ENCODE results near the gene COL27A1. TPM values are rescaled to one million over a fixed set of nuclear protein-coding genes. Genes with fewer than 3 reads are reported as not detected.

COL27A1 gene
- total RNA-seq, 1 experiment from 2014 or later = 20.1 TPM

DNA sequence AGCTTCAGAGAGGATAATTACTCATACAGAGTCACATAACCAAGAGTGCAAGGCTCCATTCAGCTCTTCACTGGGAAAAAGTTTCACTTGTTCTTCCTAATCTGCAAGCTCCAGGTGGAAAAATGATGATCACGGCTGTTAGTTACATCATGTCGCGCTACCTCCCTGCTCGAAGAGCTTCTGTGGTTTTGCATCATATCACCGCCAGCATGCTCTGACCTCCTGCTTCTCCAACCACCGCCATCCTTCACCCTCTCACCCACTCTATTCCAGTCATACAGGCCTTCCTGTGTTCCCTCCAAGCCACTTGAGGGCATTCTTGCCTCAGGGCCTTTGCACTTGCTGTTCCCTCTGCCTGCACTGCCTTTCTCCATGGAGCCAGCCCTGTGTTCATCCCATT lies 47.1 kb downstream of the COL27A1 start:
- Mint-ChIP-seq H3K9me3 (ENCODE audit: low read depth, unreplicated experiment) (no peaks in the 10 kb centered on the region), H3K4me1 (ENCODE audit: low read depth, unreplicated experiment) (no peaks in the 10 kb centered on the region), H3K36me3 (ENCODE audit: insufficient read depth, unreplicated experiment) (no peaks in the 10 kb centered on the region), H3K4me3 (ENCODE audit: low read depth, unreplicated experiment) (no peak overlapping the region), H3K27ac (ENCODE audit: unreplicated experiment) (no peak overlapping the region), H3K27me3 (ENCODE audit: unreplicated experiment) (no peaks in the 10 kb centered on the region)
- CTCF ChIA-PET = no interaction called here
- no peak for DNase-seq
- no TSS peak for BruUV-seq (replicated peaks)
- TF ChIP-seq, protein P1, sequence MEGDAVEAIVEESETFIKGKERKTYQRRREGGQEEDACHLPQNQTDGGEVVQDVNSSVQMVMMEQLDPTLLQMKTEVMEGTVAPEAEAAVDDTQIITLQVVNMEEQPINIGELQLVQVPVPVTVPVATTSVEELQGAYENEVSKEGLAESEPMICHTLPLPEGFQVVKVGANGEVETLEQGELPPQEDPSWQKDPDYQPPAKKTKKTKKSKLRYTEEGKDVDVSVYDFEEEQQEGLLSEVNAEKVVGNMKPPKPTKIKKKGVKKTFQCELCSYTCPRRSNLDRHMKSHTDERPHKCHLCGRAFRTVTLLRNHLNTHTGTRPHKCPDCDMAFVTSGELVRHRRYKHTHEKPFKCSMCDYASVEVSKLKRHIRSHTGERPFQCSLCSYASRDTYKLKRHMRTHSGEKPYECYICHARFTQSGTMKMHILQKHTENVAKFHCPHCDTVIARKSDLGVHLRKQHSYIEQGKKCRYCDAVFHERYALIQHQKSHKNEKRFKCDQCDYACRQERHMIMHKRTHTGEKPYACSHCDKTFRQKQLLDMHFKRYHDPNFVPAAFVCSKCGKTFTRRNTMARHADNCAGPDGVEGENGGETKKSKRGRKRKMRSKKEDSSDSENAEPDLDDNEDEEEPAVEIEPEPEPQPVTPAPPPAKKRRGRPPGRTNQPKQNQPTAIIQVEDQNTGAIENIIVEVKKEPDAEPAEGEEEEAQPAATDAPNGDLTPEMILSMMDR (IDR thresholded peaks at IDR 0.05; ENCODE audit: unreplicated experiment) = no peak
- intact Hi-C loops (cut with micrococcal nuclease; ENCODE audit: unreplicated experiment) = no loop called here

GRCh38 chr9:114202849-114203248 lies 47.5 kb downstream of the COL27A1 start:
- CTCF ChIA-PET = no interaction called here
- TF ChIP-seq, protein P1 (IDR thresholded peaks at IDR 0.05; ENCODE audit: unreplicated experiment) = no peak
- Mint-ChIP-seq H3K27ac (ENCODE audit: unreplicated experiment) (no peak overlapping the region), H3K36me3 (ENCODE audit: insufficient read depth, unreplicated experiment) (no peaks in the 10 kb centered on the region), H3K4me3 (ENCODE audit: low read depth, unreplicated experiment) (no peak overlapping the region), H3K27me3 (ENCODE audit: unreplicated experiment) (no peaks in the 10 kb centered on the region), H3K9me3 (ENCODE audit: low read depth, unreplicated experiment) (no peaks in the 10 kb centered on the region), H3K4me1 (ENCODE audit: low read depth, unreplicated experiment) (no peaks in the 10 kb centered on the region)
- no TSS peak for BruUV-seq (replicated peaks)
- no peak for DNase-seq
- intact Hi-C loops (cut with micrococcal nuclease; ENCODE audit: unreplicated experiment) = no loop called here

- no peaks in the 10 kb centered on the region for H3K9me3 Mint-ChIP-seq (ENCODE audit: low read depth, unreplicated experiment)
- BruUV-seq (replicated peaks) = no TSS peak
- no peak overlapping the region for H3K4me3 Mint-ChIP-seq (ENCODE audit: low read depth, unreplicated experiment)
- TF ChIP-seq, protein P1 (IDR thresholded peaks at IDR 0.05; ENCODE audit: unreplicated experiment) = no peak
- H3K27me3 Mint-ChIP-seq (ENCODE audit: unreplicated experiment) = no peaks in the 10 kb centered on the region
- DNase-seq = no peak
- no peak overlapping the region for H3K27ac Mint-ChIP-seq (ENCODE audit: unreplicated experiment)
- no peaks in the 10 kb centered on the region for H3K4me1 Mint-ChIP-seq (ENCODE audit: low read depth, unreplicated experiment)
- H3K36me3 Mint-ChIP-seq (ENCODE audit: insufficient read depth, unreplicated experiment) = no peaks in the 10 kb centered on the region
- CTCF ChIA-PET = no interaction called here
- intact Hi-C loops (cut with micrococcal nuclease; ENCODE audit: unreplicated experiment) = no loop called here
These were observed 48.2 kb downstream of the COL27A1 start for GRCh38 chr9:114203410-114204140.

DNA sequence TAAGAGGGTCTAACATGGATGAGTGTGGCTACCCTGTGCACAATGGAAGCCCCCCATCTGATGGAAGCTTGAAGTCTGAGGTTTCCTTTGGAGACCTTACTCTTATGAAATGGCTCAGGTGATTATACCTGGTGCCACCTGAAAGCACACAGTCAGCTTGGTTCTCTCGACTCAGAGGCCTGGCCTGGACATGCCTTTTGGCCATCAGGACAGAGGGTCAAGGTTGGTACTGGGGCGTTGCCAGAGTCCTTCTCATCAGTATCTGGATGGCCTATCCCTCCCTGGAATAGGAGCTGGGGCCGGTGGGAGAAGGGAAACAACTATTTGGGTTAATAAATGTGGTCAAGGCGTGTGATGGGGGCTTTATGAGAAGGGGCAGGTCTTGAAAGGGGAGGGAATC lies 48.9 kb downstream of the COL27A1 start:
- Mint-ChIP-seq H3K4me3 (ENCODE audit: low read depth, unreplicated experiment) (no peak overlapping the region), H3K27ac (ENCODE audit: unreplicated experiment) (no peak overlapping the region), H3K27me3 (ENCODE audit: unreplicated experiment) (no peaks in the 10 kb centered on the region), H3K9me3 (ENCODE audit: low read depth, unreplicated experiment) (no peaks in the 10 kb centered on the region), H3K36me3 (ENCODE audit: insufficient read depth, unreplicated experiment) (no peaks in the 10 kb centered on the region), H3K4me1 (ENCODE audit: low read depth, unreplicated experiment) (no peaks in the 10 kb centered on the region)
- intact Hi-C loops (cut with micrococcal nuclease; ENCODE audit: unreplicated experiment) = no loop called here
- CTCF ChIA-PET = no interaction called here
- TF ChIP-seq, protein P1 (IDR thresholded peaks at IDR 0.05; ENCODE audit: unreplicated experiment) = no peak
- DNase-seq = no peak
- BruUV-seq (replicated peaks) = no TSS peak
